SK-N-MC (cell line): ENCODE data around the gene ANO2.

ENCODE experiments used
- EZH2 ChIP-seq: fragments of 200-600 bp; sonication (generic); IDR thresholded peaks from one replicate; pipeline ENCODE4 v1.6.1; 2017; ENCODE audit warnings: antibody characterized with exemption
- FOXP2 ChIP-seq: optimal IDR thresholded peaks from 2 replicates; pipeline ENCODE3; 2011; ENCODE audit warnings: mild to moderate bottlenecking, moderate library complexity; ENCODE audit not compliant: insufficient read depth; ENCODE audit errors: extremely low read length, control extremely low read depth
- POLR2AphosphoS5 ChIP-seq: IDR thresholded peaks from 2 replicates; pipeline ENCODE4 v1.6.1; 2012; ENCODE audit warnings: mild to moderate bottlenecking, low read depth, low read length, borderline replicate concordance

GRCh38 chr12:5633106-5633505, 312.0 kb downstream of the ANO2 start:
- TF ChIP-seq POLR2AphosphoS5, result no peak
- no peak for TF ChIP-seq EZH2
- no peak for TF ChIP-seq FOXP2
